Measurements from ENCODE around the gene TSPAN15.

The TSPAN15 gene

GRCh38 chr10:69418052-69418752 is 33.1 kb upstream of the TSPAN15 start:
- no peak for FAIRE-seq

GRCh38 chr10:69419096-69419743 is 32.0 kb upstream of the TSPAN15 start:
- FAIRE-seq: no peak

DNA sequence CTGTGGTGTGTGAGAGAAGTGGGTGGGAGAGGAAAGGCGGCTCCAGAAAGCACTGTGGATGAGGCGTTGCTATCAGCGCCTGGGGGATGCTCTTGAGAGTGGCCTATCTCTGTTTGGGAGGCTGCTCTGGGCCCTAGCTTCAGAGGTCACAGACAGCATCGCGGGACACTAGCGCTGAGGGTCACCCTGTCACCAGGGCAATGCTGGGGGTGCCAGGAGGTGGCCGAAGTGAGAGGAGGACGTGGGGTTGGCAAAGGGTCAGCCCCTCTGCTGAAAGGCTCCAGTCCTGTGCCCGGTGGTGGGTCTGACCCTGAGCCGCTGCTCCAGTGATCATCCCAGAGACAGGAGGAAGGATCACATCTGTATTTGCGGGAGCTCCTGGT is 31.5 kb upstream of the TSPAN15 start:
- no peak for FAIRE-seq

GRCh38 chr10:69421611-69422308 is 29.5 kb upstream of the TSPAN15 start:
- no peak for FAIRE-seq

DNA sequence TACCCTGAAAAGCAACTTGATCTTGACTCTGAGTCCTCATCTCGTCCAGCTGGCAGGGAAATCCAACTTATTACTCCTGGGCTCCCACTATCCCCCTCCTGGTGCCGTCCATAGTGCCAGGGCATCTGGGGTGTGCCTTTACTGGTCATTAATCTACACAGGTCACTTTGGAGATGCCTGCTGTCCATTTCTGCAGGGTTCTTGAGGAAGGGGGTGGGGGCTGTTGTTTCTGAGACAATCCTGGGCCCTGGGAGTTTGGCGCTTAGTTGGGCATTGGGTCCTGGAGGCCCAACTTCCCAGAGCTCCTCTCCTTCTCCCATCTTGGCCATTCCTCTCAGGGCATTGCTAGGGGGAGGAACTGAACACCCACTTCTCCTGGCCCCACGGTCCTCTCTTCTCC is 28.6 kb upstream of the TSPAN15 start:
- FAIRE-seq: no peak

- FAIRE-seq: no peak
These were observed 26.2 kb upstream of the TSPAN15 start for GRCh38 chr10:69425041-69425440.

DNA sequence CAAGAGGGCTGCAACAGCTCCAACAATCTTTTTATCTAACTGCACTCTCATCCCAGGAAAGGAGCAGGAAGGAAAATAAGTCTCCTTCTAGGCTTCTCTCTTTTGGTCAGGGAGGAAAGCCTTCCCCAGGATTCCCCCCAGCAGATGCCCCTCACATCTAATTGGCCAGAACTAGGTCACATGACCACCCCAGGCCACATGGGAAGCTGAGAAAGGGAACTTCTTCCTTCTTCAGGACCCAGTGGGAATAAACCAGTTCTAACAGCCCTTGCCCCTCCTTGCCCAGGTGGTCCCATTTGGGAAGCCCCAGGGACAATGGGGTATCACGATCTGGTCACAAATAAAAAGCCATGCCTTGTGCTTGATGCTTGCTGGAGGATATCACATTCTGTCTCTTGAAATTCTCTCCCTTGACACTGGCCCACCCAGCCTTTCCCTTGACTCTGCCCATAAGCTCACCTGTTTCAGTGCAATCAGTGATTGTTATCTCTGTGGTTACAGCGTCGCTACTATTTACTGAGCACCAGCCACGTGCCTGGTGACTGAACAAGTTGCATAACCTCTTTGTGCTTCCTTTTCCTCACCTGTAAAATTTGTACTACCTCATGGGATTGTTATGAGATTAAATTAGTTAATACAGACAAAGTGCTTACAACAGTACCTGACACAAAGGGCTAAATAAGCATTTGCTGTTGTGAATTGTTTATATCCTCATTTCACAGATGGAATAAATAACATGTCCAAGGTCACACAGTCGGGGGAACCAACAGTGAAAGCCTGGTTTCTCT is 25.6 kb upstream of the TSPAN15 start:
- no peak for FAIRE-seq

GRCh38 chr10:69426376-69426727 is 24.9 kb upstream of the TSPAN15 start:
- no peak for FAIRE-seq

DNA sequence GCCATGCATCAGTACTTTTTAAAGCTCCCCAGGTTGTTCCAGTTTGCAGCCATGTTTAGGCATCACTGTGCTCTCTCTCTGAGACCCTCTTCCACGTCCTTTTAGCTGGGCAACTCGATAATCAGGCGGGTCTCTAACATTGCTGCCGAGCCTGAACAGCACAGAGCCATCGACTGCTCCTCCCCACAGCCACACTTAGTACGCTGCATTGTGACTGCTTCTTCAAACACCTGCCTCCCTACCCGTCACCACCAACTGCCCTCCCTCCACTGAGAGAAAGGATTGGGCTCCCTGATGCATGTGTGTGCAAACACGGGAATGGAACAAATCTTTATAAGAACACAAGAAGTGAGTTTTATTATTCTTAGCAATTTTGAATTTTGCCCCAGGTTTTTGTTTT is 23.1 kb upstream of the TSPAN15 start:
- no peak for FAIRE-seq

- FAIRE-seq: no peak
These were observed 17.1 kb upstream of the TSPAN15 start for GRCh38 chr10:69434169-69434568.

DNA sequence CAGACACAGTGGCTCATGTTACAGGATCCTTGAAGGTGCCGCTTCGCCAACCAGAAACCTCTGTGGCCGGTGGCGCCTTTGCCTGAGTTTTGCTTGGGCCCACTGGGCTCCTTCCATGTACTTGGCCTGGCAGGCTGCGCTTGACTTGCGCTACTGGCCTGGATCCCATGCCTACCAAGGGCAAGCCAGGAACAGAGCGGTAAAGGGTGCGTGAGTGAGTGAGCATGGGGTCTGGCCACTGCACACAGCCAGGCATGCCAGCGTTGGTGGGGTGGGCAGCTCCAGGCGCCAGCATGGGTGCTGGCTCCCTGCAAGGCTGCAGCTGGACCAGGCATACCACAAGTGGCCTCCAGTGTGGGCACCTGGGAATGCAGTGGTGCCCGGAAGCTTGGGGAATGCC is 16.3 kb upstream of the TSPAN15 start:
- FAIRE-seq: no peak

- FAIRE-seq: no peak
These were observed 15.2 kb upstream of the TSPAN15 start for GRCh38 chr10:69435966-69436520.

DNA sequence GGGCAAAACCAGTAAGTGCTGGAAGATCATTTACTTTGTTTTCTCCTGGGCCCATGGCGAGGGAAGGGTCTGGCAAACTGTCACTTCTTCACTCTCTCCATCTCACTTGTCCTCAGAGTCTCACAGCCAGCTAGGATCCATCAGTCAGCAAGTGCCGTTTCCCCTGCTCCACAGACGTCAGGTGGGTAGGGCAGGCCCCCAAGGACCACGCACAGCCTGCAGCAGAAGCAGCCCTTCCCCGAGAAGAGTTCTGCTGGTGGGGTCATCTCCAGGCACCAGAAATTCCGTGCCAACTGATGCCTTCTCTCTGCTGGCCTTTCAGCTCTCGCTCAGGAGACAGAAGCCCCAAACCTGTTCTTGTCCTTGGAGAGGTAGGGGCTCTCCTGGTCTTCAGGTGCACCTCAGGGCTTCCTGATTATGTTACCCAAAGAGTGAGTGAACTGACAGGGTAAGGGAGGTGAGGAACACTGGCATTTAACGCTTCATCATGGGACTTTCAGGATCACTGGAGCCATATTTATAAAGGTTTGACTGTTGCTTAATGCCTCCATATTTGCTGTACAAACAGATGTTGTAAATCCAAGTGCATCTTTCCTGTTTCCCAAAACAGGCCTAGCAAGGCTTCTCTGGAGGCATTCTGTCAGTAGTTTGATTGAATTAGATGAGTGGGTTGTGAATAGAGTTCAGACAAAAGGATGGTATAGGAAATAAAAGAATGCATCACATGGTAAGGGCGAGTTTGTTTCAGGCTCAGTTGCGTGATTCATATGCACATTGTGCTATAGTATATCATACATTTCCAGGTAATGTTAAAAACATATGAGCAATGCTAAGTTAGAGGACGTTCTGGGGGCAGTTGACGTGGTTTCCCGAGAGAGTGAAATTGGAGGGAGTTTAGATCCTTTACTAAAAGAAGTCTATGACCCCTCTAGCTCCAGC is 13.7 kb upstream of the TSPAN15 start:
- FAIRE-seq: no peak

DNA sequence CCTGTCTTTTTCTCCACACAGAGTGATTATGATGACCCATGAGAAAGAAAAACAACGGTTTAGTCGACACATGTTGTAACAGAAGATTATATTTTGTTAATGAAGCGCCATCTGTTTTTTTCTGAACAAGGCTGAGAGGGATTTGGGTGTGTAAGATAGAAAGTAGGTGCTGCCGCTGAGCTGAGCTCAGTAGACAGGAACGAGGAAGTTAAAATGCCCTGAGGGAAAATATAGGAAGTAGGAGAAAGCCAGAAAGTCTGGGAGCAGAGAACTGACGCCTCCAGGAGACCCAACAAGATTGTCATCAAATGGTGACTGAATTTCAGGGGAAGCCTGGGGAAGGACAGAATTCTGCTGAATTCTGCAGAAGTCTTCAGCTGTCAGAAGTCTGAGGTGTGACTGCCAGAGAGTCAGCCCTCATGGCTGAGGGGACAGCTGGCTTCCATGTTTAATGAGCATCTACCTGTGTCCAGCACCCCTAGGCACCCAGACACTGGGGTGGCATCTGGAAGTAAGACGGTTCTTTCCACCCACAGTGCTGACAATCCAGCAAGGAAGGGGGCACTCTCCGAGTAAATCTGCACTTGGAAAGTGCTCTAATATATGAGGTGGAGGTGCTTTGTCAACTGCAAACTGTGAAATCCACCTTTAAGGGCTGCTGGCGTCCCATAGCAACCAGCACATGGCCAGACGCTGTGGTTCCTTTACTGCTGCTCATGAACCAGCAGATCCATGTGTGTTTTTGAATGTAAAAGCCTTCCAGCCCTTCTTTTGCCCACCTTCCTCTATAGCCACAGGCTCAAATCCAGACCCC is 12.5 kb upstream of the TSPAN15 start:
- no peak for FAIRE-seq

DNA sequence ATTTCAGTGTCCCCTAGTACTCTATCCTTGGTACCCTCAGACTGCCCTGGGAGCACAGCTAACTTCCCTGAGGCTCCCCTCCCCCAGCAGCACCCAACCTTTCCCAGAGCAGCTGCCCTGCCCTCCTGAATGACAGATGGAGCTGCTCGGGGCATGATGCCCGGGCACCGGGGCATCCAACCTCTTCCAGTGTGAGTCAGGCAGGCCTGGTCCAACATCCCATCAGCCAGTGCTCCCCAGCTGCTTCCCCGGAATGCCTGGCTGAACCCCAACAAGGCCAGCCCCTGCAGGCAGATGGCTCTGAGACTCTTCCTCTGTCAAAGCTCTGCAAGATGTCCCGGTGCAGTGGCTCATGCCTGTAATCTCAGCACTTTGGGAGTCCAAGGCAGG is 11.9 kb upstream of the TSPAN15 start:
- no peak for FAIRE-seq

GRCh38 chr10:69439813-69440506 is 11.3 kb upstream of the TSPAN15 start:
- FAIRE-seq: no peak

DNA sequence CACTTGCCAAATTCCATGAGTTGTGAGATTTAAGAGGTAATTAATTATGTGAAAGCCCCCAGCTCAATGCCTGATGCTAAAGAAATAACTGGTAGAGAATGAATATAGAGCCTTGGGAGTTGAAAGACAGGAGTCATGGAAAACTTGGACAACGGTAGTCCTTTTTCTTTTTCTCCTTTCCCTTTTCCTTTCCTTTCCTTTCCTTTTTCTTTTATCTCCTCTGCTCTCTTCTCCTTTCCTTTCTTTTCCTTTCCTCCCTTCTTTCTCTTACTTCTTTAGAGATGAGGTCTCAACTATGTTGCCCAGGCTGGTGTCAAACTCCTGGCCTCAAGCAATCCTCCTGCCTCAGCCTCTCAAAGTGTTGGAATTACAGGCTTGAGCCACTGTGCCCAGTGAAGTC is 7.9 kb upstream of the TSPAN15 start:
- no peak for FAIRE-seq

- FAIRE-seq: no peak
These were observed 6.2 kb upstream of the TSPAN15 start for GRCh38 chr10:69445041-69445440.

- FAIRE-seq: no peak
These were observed 5.0 kb upstream of the TSPAN15 start for GRCh38 chr10:69446229-69446628.

DNA sequence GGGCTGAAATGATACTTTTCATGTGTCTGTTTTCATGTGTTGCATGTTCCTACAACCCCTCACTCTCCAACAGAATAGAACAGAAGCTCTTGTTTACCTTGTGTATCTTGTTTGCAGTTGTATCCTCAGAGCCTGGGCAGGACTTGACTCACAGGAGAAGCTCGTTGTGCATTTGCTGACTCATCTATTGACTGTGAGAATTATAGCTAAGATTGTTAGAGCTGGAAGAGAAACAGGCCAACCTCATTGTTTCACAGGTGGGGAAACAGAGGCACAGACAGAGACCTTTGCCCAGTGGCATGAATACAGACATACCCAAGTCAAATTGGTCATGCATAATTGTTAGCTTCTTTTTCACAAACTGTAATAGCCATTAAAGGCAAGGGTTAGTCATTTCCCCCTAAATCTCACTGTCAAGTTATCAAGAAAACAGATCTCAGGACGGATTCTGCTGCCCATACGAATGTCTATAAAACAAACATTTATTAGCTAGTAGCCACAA is 4.6 kb upstream of the TSPAN15 start:
- FAIRE-seq: no peak

Data from TTC549 (cell line).